COLO668 (cell line): Measurements from ENCODE around the gene TCOF1.

Source experiments
- DNase-seq: peaks from one replicate; lab custom pipeline; 2025; ENCODE audit not compliant: unreplicated experiment; lab: John Stamatoyannopoulos, UW

TCOF1 gene

GRCh38 chr5:150401376-150402228 lies 44.1 kb downstream of the TCOF1 start:
- no peak for DNase-seq

GRCh38 chr5:150402229-150402773 lies 44.8 kb downstream of the TCOF1 start:
- DNase-seq: no peak

- DNase-seq: no peak
Measured at GRCh38 chr5:150402901-150403342, 45.4 kb downstream of the TCOF1 start.

- no peak for DNase-seq
Measured at GRCh38 chr5:150404121-150404520, 46.6 kb downstream of the TCOF1 start.

- DNase-seq: no peak
Measured at GRCh38 chr5:150404535-150404934, 47.0 kb downstream of the TCOF1 start.

GRCh38 chr5:150404941-150405816 lies 47.7 kb downstream of the TCOF1 start:
- no peak for DNase-seq

GRCh38 chr5:150406103-150406722 lies 48.7 kb downstream of the TCOF1 start:
- DNase-seq: no peak

GRCh38 chr5:150406723-150407095 lies 49.2 kb downstream of the TCOF1 start:
- DNase-seq: no peak

GRCh38 chr5:150407096-150407720 lies 49.7 kb downstream of the TCOF1 start:
- no peak for DNase-seq

GRCh38 chr5:150408231-150408943 lies 50.9 kb downstream of the TCOF1 start:
- no peak for DNase-seq

- peak; percentile 37 for DNase-seq
Measured at GRCh38 chr5:150409638-150410523, 52.4 kb downstream of the TCOF1 start.

- peak; percentile 2 for DNase-seq
Measured at GRCh38 chr5:150410524-150411244, 53.2 kb downstream of the TCOF1 start.

- no peak for DNase-seq
Measured at GRCh38 chr5:150411245-150411979, 53.9 kb downstream of the TCOF1 start.

- DNase-seq: no peak
Measured at GRCh38 chr5:150412319-150413175, 55.0 kb downstream of the TCOF1 start, which contains the start of gene CD74. Gene CD74 (minus strand): TSS chr5:150412910. CDS start chr5:150412749, 161 bp downstream.

- DNase-seq: no peak
Measured at GRCh38 chr5:150413176-150413901, 55.8 kb downstream of the TCOF1 start.
